NCI-H82 treated with DMSO at 0.1 percent for 48 hours (cell line): ENCODE measurements around the gene RAB13.
"Not testable (repeated sequence)": the region's sequence is repeated elsewhere in the genome, so short reads cannot be mapped to it uniquely, and the experiment has no call there.

Experiments used
- DNase-seq: peaks from one replicate; lab custom pipeline; 2025; ENCODE audit not compliant: unreplicated experiment; lab: John Stamatoyannopoulos, UW

The RAB13 gene

GRCh38 chr1:153985941-153986761 is at the start of gene RAB13:
TSS of gene RAB13 (minus strand) at chr1:153986339. CDS start at chr1:153986236, 103 bp downstream.
- DNase-seq: peak; percentile 73

GRCh38 chr1:154033697-154034096 is 47.6 kb upstream of the RAB13 start:
- DNase-seq: not testable (repeated sequence)

- no peak for DNase-seq
These were observed 33.8 kb upstream of the RAB13 start for GRCh38 chr1:154019940-154020339.

GRCh38 chr1:154019269-154019668 is 33.1 kb upstream of the RAB13 start:
- DNase-seq: no peak

GRCh38 chr1:154014154-154014907 is 28.2 kb upstream of the RAB13 start:
- DNase-seq: no peak

GRCh38 chr1:154012543-154012942 is 26.4 kb upstream of the RAB13 start:
- DNase-seq: not testable (repeated sequence)

GRCh38 chr1:154012129-154012528 is 26.0 kb upstream of the RAB13 start:
- no peak for DNase-seq

- DNase-seq: no peak
These were observed 20.0 kb upstream of the RAB13 start for GRCh38 chr1:154006136-154006535.

GRCh38 chr1:154000420-154000819 is 14.3 kb upstream of the RAB13 start:
- no peak for DNase-seq

GRCh38 chr1:153996882-153997281 is 10.7 kb upstream of the RAB13 start:
- not testable (repeated sequence) for DNase-seq

GRCh38 chr1:153995640-153996039 is 9.5 kb upstream of the RAB13 start:
- no peak for DNase-seq

- DNase-seq: no peak
These were observed 9.1 kb upstream of the RAB13 start for GRCh38 chr1:153995202-153995601.

GRCh38 chr1:153991806-153992205 is 5.7 kb upstream of the RAB13 start:
- no peak for DNase-seq

GRCh38 chr1:153991151-153991630 is 5.1 kb upstream of the RAB13 start:
- DNase-seq: no peak

GRCh38 chr1:153990468-153991150 is 4.5 kb upstream of the RAB13 start, which contains the start of gene RPS27:
TSS of gene RPS27 (plus strand) at chr1:153990762. CDS start at chr1:153990797, 35 bp downstream.
- peak; percentile 99 for DNase-seq

- no peak for DNase-seq
These were observed 1.5 kb upstream of the RAB13 start for GRCh38 chr1:153987621-153988020.

- DNase-seq: no peak
These were observed 712 bp downstream of the RAB13 start for GRCh38 chr1:153985341-153985912.

- no peak for DNase-seq
These were observed 1.8 kb downstream of the RAB13 start for GRCh38 chr1:153984123-153984894.

- not testable (repeated sequence) for DNase-seq
These were observed 4.4 kb downstream of the RAB13 start for GRCh38 chr1:153981735-153982134.

- not testable (repeated sequence) for DNase-seq
These were observed 7.0 kb downstream of the RAB13 start for GRCh38 chr1:153979091-153979490.
